ENCODE measurements around the gene ECT2L.

DNA sequence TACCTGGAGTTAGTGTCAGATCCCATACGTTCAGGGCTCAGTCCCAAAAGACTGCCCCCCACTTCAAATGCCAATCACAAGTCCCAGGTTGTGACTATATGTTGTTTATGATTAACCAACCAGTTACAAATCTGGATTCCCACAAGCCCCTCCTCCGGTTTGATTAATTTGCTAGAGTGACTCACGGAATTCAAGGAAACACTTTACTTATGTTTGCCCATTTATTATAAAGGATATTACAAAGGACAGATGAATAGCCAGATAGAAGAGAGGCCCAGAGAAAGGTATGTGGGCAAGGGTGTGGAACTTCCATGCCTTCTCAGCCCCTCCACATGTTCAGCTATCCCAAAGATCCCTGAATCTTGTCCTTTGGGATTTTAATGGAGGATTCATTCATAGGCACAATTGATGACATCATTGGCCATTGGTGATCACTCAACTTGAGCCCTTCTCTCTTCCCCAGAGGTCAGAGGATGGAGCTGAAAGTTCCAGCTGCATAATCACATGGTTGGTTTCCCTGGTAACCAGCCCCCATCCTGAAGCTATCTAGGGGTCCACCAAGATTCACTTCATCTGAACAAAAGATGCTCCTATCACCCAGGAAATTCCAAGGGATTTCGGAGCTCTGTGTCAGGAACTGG is 2.0 kb downstream of the ECT2L start:
- TF ChIP-seq, protein P1, sequence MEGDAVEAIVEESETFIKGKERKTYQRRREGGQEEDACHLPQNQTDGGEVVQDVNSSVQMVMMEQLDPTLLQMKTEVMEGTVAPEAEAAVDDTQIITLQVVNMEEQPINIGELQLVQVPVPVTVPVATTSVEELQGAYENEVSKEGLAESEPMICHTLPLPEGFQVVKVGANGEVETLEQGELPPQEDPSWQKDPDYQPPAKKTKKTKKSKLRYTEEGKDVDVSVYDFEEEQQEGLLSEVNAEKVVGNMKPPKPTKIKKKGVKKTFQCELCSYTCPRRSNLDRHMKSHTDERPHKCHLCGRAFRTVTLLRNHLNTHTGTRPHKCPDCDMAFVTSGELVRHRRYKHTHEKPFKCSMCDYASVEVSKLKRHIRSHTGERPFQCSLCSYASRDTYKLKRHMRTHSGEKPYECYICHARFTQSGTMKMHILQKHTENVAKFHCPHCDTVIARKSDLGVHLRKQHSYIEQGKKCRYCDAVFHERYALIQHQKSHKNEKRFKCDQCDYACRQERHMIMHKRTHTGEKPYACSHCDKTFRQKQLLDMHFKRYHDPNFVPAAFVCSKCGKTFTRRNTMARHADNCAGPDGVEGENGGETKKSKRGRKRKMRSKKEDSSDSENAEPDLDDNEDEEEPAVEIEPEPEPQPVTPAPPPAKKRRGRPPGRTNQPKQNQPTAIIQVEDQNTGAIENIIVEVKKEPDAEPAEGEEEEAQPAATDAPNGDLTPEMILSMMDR (IDR thresholded peaks at IDR 0.05), result no peak
- TF ChIP-seq POLR2A (IDR thresholded peaks at IDR 0.05), result no peak

All from testis (tissue), 2 donors.